Raji (cell line): ENCODE data around the gene MBNL3.

Experiments
- POLR2A ChIP-seq: IDR thresholded peaks from 2 replicates; pipeline ENCODE4 v1.6.1; 2011; ENCODE audit warnings: low read depth, low read length, control low read depth; ENCODE audit not compliant: insufficient read depth

MBNL3 gene

GRCh38 chrX:132488819-132489577, at the start of gene MBNL3:
TSS of gene MBNL3 (minus strand) at chrX:132489038. CDS start at chrX:132439611, 49,427 bp downstream.
- TF ChIP-seq POLR2A: peak; percentile 66; the same call in 1 of the 2 replicates

DNA sequence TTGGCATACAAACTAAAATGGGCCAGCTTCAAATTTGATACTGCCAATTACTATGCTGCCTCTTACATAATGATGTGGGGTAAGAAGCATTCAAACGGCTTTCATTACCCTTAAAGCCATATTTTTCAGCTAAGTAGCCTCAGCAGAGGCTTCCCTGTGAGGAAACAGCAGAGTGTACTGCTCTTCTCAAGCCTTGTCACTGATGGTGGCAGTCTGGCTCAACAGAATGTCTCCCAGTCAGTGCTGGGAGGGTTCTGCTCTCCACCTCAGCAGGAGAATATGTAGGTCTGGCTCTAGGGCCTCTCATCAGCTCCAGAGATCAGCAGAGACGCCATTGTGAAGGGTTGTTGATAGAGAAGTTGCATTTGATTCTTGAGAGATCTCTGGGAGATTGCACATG, 44.6 kb upstream of the MBNL3 start:
- no peak for TF ChIP-seq POLR2A

GRCh38 chrX:132532913-132533312, 44.1 kb upstream of the MBNL3 start:
- no peak for TF ChIP-seq POLR2A

GRCh38 chrX:132532097-132532496, 43.3 kb upstream of the MBNL3 start:
- TF ChIP-seq POLR2A: no peak

DNA sequence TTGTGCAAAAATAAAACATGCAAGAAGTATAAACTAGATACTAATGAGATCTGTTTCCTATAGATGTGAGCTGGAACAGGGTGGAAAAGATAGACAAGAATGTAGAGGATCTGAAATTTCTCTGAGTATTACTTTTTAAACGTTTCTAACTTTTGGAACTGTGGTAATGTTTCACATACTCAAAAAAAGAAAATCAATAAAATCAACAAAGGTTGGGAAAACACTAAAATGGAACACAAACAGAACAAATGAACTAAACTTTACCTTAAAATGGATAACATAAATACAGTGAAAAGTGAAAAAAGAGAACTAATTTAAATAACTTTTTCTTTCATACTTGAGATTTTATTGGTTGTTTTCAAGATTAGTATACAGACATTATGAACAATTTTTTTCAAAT, 32.0 kb upstream of the MBNL3 start:
- TF ChIP-seq POLR2A: no peak

DNA sequence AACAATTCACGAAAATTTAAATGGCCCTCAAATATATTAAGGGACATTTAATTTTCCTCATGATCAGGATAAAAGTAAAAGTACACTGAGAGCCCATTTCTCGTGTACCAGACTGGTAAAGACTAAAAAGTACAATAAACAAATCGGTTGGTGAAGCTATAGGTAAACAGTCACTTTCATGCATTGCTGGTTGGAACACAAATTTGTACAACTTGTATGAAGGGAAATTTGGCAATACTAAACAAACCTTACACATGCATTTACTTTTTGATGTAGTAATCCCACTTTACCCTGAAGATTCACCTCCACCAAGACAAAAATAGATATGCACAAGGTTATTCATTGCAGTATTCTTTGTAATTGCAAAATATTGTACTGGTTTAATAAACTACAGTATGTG, 31.4 kb upstream of the MBNL3 start:
- TF ChIP-seq POLR2A: no peak

- no peak for TF ChIP-seq POLR2A
Measured at GRCh38 chrX:132518401-132518800, 29.6 kb upstream of the MBNL3 start.

DNA sequence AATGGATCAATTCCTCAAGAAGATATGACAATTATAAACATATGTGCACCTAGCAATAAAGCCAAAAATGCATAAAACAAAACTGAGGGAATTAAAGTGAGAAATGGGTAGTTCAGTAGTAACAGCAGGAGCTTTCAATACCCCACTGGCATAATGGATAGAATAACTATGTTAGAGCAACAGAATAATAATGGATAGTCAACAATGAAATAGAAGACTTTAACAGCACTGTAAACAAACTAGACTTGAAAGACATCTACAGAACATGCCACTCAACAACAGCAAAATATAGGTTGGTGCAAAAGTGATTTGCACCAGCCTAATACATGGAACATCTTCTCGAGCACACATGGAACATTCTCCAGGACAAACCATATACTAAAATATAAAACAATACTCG, 20.0 kb upstream of the MBNL3 start:
- TF ChIP-seq POLR2A: no peak

DNA sequence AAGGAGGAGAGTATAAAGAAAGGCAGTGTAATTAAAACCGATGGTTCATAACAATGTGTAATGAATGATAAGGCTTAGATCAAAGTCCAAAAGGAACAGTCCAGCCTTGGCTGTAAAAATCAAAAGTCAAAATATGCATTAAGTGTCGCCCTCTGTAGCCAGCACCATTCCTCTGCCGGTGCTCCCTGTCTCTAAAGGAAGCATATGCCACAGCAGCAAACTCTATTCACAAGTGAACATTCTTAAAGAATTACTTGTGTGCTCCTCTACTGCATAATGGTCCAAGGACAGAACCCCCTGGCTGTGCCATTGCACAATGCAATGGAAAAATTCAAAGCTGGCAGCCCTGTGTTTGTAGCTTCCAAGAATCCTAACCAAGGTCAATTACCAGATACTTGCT, 16.3 kb upstream of the MBNL3 start:
- TF ChIP-seq POLR2A: no peak

DNA sequence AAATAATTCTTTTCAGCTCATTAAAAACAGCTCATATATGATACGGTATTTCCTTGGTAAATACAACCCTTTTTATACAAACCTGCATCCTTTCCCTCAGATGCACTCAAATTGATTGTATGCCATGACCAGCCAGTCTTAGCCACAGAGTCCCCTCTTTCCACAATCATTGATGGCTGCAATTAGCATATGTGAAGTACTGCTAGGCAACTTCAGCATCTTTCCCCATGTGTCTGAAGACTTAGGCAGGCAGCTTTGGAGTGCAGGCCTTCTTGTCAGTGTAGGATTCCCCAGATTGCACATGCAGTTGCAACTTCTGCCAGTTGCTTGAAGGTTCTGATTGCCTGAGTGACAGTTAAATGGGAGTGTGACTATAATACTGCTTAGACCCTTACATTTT, 15.6 kb upstream of the MBNL3 start:
- TF ChIP-seq POLR2A: no peak

DNA sequence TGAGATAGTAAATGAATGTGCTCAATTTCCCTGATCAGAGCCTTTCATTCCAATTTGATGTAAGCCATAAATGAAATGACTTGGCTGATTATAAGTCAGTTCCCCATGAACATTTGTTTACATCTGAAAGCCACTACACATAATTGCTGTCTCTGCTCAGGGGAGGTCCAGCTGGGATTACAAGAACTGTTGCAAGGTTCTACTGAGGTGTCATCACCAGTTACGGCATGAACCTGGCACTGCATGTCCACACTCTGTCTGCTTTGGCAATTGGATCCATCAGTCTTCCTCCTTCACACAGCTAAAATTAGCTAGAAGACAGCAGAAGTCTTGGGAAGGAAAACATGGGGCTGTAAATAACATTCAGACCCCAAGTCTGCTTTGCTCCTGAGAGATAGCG, 12.8 kb upstream of the MBNL3 start:
- TF ChIP-seq POLR2A: no peak

GRCh38 chrX:132497432-132497831, 8.6 kb upstream of the MBNL3 start:
- no peak for TF ChIP-seq POLR2A

- TF ChIP-seq POLR2A: no peak
Measured at GRCh38 chrX:132493095-132493494, 4.3 kb upstream of the MBNL3 start.

DNA sequence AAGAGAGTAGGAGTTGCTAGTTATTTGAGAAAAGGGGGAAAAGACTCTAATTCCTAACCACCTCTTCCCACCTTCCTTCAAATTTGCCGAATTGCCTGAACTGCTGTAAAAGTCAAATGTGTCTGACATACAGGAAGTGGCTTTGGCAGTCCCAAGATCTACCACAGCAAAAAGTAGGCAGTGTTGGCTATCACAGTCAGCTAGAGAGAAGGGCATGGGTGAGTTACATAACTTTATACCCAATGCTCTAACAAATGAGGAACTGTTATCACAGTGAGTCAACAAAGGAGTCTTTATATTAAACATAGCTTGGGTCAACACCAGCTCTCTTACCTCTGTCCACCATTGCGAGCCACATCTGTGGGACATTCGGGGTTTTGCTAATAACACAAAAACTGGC, 2.4 kb upstream of the MBNL3 start:
- no peak for TF ChIP-seq POLR2A

GRCh38 chrX:132489578-132490419, 961 bp upstream of the MBNL3 start:
- TF ChIP-seq POLR2A: no peak

DNA sequence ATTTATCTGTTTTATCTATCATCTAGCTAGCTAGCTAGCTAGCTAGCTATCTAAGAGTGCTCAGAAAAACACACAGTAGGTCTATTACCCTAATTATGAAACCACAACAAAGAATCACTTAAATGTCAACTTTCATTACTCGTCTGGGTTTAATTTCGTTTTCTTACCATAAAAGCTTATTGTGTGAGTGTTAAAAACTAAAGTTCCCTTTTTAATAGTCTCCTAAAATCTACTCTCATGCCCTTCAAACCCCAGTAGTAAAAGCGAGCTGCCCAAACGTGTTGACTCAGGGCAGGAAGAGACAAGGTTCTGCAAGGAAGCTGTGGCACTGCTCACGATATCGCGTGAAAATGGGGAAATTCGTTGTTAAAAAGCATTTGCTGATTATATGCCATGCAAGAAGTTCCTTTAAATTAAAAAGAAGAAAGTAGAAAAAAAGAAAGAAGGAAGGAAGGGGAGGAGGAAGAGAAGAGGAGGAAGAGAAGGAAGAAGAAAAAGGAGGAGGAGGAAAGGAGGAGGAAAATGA, 595 bp downstream of the MBNL3 start:
- no peak for TF ChIP-seq POLR2A
